Astrocyte of the cerebellum (primary cell): ENCODE data around the gene STX5.
A peak's percentile ranks its signal among the peaks of the same experiment; 100 is the strongest.

Experiments used
- DNase-seq: peaks from one replicate; pipeline ENCODE4 v3.0.0-alpha.2; 2011; ENCODE audit warnings: low read depth
- H3K4me3 ChIP-seq: 2 replicates; pipeline ENCODE4 v1.5.1; 2011; ENCODE audit warnings: mild to moderate bottlenecking, low read depth, low read length, moderate library complexity
- in situ Hi-C: cut with HindIII; loops from 2 replicates; pipeline ENCODE4 v1.10.0; 2017; ENCODE audit warnings: low sequenced_read_pairs
- TF ChIP-seq, protein P1 (sequence below): IDR thresholded peaks from 2 replicates; pipeline ENCODE4 v1.5.1; 2012; ENCODE audit warnings: low read length, low read depth, moderate library complexity, mild to moderate bottlenecking; ENCODE audit errors: missing control alignments

STX5 gene

GRCh38 chr11:62858201-62858600, 26.4 kb upstream of the STX5 start:
- H3K4me3 ChIP-seq, result no peak overlapping the region
- no peak for DNase-seq
- in situ Hi-C loops, result no loop called here
- TF ChIP-seq, protein P1, sequence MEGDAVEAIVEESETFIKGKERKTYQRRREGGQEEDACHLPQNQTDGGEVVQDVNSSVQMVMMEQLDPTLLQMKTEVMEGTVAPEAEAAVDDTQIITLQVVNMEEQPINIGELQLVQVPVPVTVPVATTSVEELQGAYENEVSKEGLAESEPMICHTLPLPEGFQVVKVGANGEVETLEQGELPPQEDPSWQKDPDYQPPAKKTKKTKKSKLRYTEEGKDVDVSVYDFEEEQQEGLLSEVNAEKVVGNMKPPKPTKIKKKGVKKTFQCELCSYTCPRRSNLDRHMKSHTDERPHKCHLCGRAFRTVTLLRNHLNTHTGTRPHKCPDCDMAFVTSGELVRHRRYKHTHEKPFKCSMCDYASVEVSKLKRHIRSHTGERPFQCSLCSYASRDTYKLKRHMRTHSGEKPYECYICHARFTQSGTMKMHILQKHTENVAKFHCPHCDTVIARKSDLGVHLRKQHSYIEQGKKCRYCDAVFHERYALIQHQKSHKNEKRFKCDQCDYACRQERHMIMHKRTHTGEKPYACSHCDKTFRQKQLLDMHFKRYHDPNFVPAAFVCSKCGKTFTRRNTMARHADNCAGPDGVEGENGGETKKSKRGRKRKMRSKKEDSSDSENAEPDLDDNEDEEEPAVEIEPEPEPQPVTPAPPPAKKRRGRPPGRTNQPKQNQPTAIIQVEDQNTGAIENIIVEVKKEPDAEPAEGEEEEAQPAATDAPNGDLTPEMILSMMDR, result no peak

GRCh38 chr11:62857541-62857982, 25.7 kb upstream of the STX5 start:
- in situ Hi-C loops, result no loop called here
- no peak for DNase-seq
- TF ChIP-seq, protein P1, result no peak
- H3K4me3 ChIP-seq, result peak overlapping the region; percentile 74

DNA sequence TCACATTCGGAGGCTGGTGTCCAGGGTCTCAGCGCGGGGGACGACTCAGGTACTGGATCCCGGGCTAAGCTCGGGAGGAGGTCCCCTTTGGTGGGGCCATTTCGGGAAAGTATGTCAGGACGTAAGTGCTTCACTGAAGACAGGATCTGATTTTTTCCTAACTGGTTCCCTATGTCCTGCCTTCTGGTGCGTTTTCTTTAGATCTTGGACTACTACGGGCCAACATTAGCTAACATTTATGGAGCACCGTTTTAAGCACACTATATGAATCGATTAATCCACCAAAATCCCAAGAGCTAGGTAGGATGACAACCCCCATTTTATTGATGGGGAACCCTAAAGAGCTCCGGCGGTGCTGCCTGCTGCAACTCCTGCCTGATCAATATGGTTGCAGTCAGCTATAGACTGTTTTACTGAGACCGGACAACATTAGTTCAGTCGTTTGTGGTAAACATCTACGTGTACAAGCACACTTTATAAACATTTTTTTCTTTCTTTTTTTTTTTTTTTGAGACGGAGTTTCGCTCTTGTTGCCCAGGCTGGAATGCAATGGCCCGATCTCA, 24.6 kb upstream of the STX5 start:
- peak overlapping the region; percentile 74 for H3K4me3 ChIP-seq
- TF ChIP-seq, protein P1, result no peak
- no peak for DNase-seq
- in situ Hi-C loops, result no loop called here

GRCh38 chr11:62855571-62856332, 23.9 kb upstream of the STX5 start:
- in situ Hi-C loops, result no loop called here
- DNase-seq, result peak; percentile 96
- H3K4me3 ChIP-seq, result peak overlapping the region; percentile 74
- TF ChIP-seq, protein P1, result no peak

DNA sequence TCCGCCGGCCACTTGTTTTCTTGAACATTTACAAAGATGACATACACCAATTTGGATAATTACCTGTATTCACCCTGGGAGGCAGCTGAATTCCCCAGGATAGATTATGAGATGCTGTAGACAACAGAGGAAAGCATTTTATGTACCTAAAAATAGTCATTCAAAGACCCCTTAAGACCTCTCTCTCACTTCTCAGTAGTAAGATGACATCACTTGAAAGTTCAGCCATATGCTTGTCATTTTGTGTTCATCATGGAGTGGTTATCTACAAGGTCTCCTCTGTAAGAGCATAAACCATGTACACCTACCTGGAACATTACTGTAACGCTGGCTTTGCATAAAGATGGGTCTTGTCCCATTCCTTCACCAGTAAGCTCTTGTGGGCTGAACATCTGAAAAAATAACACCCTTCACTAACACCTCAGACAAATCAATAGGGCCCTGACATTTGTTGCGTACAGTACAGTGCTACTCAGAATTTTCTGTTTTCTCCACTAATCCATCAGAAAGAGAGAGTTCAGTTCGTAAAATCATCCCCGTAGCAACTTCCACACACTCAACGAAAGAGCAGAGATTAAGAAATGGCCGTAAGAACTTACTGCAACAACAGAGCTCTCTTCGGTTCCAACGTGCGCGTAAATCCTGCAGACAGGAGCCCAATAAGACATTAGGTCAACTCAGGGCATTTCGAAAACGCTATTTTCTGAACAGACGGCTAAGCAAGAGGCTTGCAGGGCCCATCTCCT, 23.1 kb upstream of the STX5 start:
- DNase-seq, result no peak
- in situ Hi-C loops, result no loop called here
- H3K4me3 ChIP-seq, result peak overlapping the region; percentile 74
- TF ChIP-seq, protein P1, result no peak

DNA sequence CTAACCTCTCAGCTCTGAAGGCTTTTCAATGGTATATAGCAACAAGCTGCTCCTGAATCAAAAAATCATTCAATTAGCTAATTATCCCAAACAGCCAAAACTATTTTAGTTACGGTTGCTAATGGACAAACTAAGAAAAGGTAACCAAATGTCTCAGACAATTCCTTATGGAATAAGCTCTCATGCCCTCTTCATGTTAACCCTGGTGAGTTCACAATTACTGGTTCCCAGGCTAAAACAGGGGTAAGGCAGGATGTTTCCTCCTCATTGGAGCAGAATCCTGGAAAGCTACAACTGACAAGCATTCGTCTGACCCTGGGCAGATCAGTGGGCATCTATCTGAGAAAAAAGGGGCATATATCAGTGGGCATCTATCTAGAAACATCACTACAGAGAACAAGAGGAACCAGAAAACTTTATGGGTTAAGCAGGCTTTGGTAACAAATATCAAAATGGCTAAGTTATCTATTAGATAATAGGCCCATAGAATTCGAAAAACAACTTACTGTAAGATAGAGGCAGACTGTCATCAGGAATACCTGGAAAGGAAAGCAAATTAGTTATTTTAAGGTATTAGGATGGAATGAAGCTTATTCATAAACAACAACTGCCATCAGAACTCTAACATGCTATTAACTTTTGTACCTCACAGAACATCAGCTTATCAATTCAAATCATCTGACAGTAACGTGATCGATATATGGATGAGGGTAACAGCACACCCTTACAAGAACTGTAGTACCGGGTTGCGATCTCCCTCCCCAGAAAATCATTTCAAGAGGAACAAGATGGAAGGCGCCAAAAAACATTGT, 22.4 kb upstream of the STX5 start:
- no peak for DNase-seq
- in situ Hi-C loops, result no loop called here

More for the DNA sequence above, 22.4 kb upstream of the STX5 start:
- H3K4me3 ChIP-seq, result peak overlapping the region; percentile 74
- TF ChIP-seq, protein P1, result no peak
